MCF 10A (cell line): ENCODE results near the gene CNTNAP2. TPM values are rescaled to one million over a fixed set of nuclear protein-coding genes. Genes with fewer than 3 reads are reported as not detected.

Experiments used
- BruUV-seq: library from RNA; stranded (reverse); fragments of 400-500 nt; replicated peaks from 2 replicates; lab custom pipeline; 2021; lab: Mats Ljungman, UMichigan
- CTCF ChIA-PET: fragments of 300-600 bp; sonication (Branson Sonifier 250); formaldehyde crosslinking; extraction: SDS; loops from one replicate; lab custom pipeline; 2021; ENCODE audit warnings: antibody characterized with exemption, inconsistent platforms; lab: Yijun Ruan, JAX
- POLR2A ChIA-PET: fragments of 300-600, 350-650 bp; sonication (Branson Sonifier 250); formaldehyde crosslinking; extraction: SDS; loops from one replicate; lab custom pipeline; 2020; ENCODE audit warnings: antibody characterized with exemption, inconsistent platforms; lab: Yijun Ruan, JAX
- DNase-seq: peaks from one replicate; pipeline ENCODE4 v3.0.0-alpha.2; 2018; ENCODE audit not compliant: unreplicated experiment
- H3K27ac Mint-ChIP-seq: one replicate; pipeline ENCODE4 v1.8.0; 2022; ENCODE audit warnings: mild to moderate bottlenecking, low read depth, mixed read lengths; ENCODE audit not compliant: unreplicated experiment
- H3K27me3 Mint-ChIP-seq: one replicate; pipeline ENCODE4 v1.8.0; 2022; ENCODE audit warnings: mixed read lengths; ENCODE audit not compliant: insufficient read depth, unreplicated experiment
- H3K36me3 Mint-ChIP-seq: one replicate; pipeline ENCODE4 v1.8.0; 2022; ENCODE audit warnings: mild to moderate bottlenecking, moderate library complexity, mixed read lengths; ENCODE audit not compliant: insufficient read depth, unreplicated experiment
- H3K4me1 Mint-ChIP-seq: one replicate; pipeline ENCODE4 v1.8.0; 2022; ENCODE audit warnings: mixed read lengths; ENCODE audit not compliant: insufficient read depth, unreplicated experiment
- H3K4me3 Mint-ChIP-seq: one replicate; pipeline ENCODE4 v1.8.0; 2022; ENCODE audit warnings: mild to moderate bottlenecking, moderate library complexity, mixed read lengths; ENCODE audit not compliant: unreplicated experiment
- H3K9me3 Mint-ChIP-seq: one replicate; pipeline ENCODE4 v1.8.0; 2022; ENCODE audit warnings: mixed read lengths; ENCODE audit not compliant: unreplicated experiment
- intact Hi-C: fragments of 100-400 bp; cut with micrococcal nuclease; formaldehyde crosslinking; loops from 2 replicates; pipeline ENCODE4 v1.14.1; 2022
- total RNA-seq: library from RNA; stranded (reverse); gene quantifications from 2 replicates; pipeline ENCODE4 v1.2.3, GENCODE V29; 2022
- TF ChIP-seq, protein P1 (sequence below): fragments of 200-600 bp; IDR thresholded peaks from one replicate; pipeline ENCODE4 v1.8.0; 2022; ENCODE audit warnings: antibody characterized with exemption, mild to moderate bottlenecking; ENCODE audit not compliant: unreplicated experiment

Gene CNTNAP2
- total RNA-seq, 1 experiment from 2014 or later, result 1.1 TPM

- CTCF ChIA-PET, result no interaction called here
- Mint-ChIP-seq H3K27ac (no peak overlapping the region), H3K27me3 (peaks cover 24% of the 10 kb centered on the region), H3K36me3 (no peaks in the 10 kb centered on the region), H3K4me3 (no peak overlapping the region), H3K9me3 (no peaks in the 10 kb centered on the region), H3K4me1 (no peaks in the 10 kb centered on the region)
- no TSS peak for BruUV-seq
- TF ChIP-seq, protein P1, sequence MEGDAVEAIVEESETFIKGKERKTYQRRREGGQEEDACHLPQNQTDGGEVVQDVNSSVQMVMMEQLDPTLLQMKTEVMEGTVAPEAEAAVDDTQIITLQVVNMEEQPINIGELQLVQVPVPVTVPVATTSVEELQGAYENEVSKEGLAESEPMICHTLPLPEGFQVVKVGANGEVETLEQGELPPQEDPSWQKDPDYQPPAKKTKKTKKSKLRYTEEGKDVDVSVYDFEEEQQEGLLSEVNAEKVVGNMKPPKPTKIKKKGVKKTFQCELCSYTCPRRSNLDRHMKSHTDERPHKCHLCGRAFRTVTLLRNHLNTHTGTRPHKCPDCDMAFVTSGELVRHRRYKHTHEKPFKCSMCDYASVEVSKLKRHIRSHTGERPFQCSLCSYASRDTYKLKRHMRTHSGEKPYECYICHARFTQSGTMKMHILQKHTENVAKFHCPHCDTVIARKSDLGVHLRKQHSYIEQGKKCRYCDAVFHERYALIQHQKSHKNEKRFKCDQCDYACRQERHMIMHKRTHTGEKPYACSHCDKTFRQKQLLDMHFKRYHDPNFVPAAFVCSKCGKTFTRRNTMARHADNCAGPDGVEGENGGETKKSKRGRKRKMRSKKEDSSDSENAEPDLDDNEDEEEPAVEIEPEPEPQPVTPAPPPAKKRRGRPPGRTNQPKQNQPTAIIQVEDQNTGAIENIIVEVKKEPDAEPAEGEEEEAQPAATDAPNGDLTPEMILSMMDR, result no peak
- intact Hi-C loops, result no loop called here
- POLR2A ChIA-PET, result no interaction called here
- no peak for DNase-seq
These were observed 1179.6 kb downstream of the CNTNAP2 start for GRCh38 chr7:147296201-147296600.

DNA sequence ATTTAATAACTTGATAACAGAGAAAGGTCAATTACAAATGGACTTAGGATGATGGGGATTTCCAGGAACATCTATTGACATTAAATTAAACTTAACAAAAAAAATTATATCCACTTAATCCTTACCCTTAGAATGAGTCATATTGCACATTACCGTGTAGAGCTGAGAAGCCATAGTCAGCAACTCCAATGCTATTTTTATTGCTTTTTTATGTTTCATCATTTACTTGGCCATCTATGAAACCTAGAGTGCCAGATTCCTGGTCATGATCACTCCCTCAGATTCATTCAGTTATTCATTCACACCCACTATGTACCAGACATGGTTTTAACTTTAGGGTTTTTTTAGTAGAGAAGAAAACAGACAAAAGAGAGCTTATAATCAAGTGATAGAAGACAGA, 1180.4 kb downstream of the CNTNAP2 start:
- Mint-ChIP-seq H3K36me3 (no peaks in the 10 kb centered on the region), H3K4me1 (no peaks in the 10 kb centered on the region), H3K27me3 (peaks cover 24% of the 10 kb centered on the region), H3K4me3 (no peak overlapping the region), H3K27ac (no peak overlapping the region), H3K9me3 (no peaks in the 10 kb centered on the region)
- no peak for DNase-seq
- TF ChIP-seq, protein P1, result no peak
- POLR2A ChIA-PET, result no interaction called here
- no TSS peak for BruUV-seq
- intact Hi-C loops, result no loop called here
- CTCF ChIA-PET, result no interaction called here

DNA sequence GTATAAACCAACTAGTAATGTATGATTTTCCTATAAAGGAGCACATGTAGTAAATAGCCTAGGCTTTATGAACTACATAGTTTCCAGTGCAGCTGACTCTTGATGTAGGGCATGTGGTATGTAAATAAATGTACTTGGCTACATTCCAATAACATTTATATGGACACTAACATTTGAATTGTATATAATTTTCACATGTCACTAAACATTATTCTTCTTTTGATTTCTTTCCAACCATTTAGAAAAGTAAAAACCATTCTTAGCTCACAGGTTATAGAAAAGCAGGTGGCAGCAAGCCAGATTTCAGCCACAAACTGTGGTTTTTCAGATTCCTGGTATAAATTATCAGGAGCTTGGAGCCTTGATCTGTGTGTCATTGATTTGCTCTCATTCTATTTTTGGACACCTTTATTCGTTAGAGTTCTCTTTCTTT, 1182.0 kb downstream of the CNTNAP2 start:
- Mint-ChIP-seq H3K36me3 (no peaks in the 10 kb centered on the region), H3K4me3 (no peak overlapping the region), H3K4me1 (no peaks in the 10 kb centered on the region), H3K9me3 (no peaks in the 10 kb centered on the region), H3K27me3 (peaks cover 16% of the 10 kb centered on the region), H3K27ac (no peak overlapping the region)
- ChIA-PET POLR2A (no interaction called here), CTCF (interaction anchor here (0.6 to 1.2 kb wide), 2 partner anchors 10 to 1120 kb away, joined by 3 to 4 read pairs; no protein-coding TSS in a partner anchor)
- TF ChIP-seq, protein P1, result no peak
- no TSS peak for BruUV-seq
- intact Hi-C loops, result no loop called here
- DNase-seq, result no peak

GRCh38 chr7:147300293-147300692, 1183.7 kb downstream of the CNTNAP2 start:
- H3K4me3 Mint-ChIP-seq, result no peak overlapping the region
- H3K27ac Mint-ChIP-seq, result no peak overlapping the region
- no TSS peak for BruUV-seq
- POLR2A ChIA-PET, result no interaction called here
- TF ChIP-seq, protein P1, result no peak
- no peaks in the 10 kb centered on the region for H3K36me3 Mint-ChIP-seq
- intact Hi-C loops, result no loop called here
- no peak for DNase-seq
- no peaks in the 10 kb centered on the region for H3K9me3 Mint-ChIP-seq
- H3K27me3 Mint-ChIP-seq, result peaks cover 24% of the 10 kb centered on the region
- no peaks in the 10 kb centered on the region for H3K4me1 Mint-ChIP-seq
- CTCF ChIA-PET, result no interaction called here
